Measurements from ENCODE around the gene SOWAHC.

Gene SOWAHC

DNA sequence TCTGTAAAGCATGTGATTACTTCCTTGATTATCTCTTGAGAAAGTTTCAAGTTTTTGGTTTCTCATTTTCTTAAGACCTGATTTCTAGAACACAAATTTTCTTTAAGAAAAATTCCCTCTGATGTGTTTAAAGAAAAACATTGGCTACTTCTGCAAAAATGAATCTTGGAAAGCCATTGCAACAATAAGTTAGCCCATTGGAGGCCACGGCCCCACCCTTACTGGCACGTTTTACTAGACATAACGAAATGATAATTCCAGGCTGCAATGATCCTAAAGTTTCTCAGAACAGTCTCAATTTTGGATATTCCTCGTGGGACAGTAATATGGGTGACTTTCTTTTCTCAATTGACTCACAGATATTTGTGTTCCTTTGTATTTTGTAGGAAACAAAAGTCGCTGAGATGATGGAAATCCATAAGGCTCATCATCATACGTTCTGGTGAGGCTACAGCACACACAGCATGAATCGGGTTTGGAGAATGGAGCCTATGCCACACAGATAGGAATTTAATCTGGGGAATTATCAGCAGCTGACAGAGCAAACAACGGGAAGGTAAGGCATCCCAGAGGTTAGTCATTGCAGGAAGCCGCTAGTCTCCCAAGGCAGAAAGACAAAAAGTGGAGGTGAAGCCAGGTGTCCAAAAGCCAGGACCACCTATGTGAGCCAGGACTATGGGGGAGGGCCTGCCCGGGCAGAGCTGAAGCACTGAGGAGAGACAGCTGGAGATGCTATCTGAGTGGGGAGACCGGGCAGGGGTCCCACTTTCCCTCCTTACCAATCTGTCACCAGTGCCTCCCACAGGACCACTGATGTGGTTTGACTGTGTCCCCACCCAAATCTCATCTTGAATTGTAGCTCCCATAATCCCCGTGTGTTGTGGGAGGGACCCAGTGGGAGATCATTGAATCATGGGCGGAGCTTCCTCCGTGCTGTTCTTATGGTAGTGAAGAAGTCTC is 35.9 kb downstream of the SOWAHC start:
- DNase-seq (ENCODE audit: extremely low read depth, low read depth) = no peak
- TF ChIP-seq, protein P1, sequence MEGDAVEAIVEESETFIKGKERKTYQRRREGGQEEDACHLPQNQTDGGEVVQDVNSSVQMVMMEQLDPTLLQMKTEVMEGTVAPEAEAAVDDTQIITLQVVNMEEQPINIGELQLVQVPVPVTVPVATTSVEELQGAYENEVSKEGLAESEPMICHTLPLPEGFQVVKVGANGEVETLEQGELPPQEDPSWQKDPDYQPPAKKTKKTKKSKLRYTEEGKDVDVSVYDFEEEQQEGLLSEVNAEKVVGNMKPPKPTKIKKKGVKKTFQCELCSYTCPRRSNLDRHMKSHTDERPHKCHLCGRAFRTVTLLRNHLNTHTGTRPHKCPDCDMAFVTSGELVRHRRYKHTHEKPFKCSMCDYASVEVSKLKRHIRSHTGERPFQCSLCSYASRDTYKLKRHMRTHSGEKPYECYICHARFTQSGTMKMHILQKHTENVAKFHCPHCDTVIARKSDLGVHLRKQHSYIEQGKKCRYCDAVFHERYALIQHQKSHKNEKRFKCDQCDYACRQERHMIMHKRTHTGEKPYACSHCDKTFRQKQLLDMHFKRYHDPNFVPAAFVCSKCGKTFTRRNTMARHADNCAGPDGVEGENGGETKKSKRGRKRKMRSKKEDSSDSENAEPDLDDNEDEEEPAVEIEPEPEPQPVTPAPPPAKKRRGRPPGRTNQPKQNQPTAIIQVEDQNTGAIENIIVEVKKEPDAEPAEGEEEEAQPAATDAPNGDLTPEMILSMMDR (IDR thresholded peaks at IDR 0.05; ENCODE audit: low read depth, low read length) = no peak

DNA sequence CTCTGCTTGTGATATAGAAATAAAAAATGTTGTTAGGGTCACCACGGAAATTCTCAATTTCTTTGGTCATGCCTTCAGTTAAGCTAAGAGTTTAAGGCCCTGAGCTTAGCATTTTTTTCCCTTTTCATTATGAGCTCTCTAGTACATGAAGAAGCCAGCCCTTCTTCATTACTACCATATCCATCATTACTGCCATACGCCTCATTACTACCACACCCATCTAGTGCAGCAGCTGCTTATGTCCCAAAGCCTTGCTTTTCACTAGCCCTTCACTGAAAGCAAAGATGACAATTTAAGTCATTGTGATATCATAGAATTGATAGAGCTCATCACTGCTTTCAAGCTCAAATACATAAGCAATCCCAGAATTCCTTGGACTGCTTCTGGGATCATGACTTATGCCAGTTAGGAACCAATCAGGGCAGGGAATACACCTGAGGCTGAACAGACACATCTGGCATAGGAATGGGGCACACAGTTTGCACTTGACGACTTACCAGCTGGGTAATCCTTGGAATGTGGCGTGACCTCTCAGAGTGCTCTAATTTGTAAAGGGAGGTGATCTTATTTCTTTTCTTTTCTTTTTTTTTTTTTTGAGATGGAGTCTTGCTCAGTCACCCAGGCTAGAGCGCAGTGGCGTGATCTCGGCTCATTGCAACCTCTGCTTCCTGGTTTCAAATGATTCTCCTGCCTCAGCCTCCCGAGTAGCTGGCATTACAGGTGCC is 40.3 kb downstream of the SOWAHC start:
- DNase-seq (ENCODE audit: extremely low read depth, low read depth) = no peak
- TF ChIP-seq, protein P1 (IDR thresholded peaks at IDR 0.05; ENCODE audit: low read depth, low read length) = no peak

DNA sequence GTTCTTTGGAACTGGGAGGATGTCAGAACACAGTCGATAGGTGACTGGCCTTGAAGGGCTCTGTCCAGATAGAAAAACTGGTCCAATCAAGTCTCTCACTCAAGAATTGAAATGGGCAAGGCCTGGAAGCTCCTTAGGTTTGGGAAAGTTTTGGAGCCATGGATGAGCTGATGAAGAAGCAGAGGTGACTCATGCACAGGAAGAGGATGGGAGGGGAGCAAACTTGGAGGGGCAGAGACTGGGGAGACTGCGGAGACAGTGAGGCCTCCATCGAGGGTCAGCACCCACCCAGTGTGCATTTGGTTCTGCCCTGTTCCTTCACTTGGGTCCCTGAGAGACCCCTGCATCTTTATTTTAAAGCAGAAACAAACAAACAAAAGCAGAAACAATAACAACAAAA is 41.1 kb downstream of the SOWAHC start:
- TF ChIP-seq, protein P1 (IDR thresholded peaks at IDR 0.05; ENCODE audit: low read depth, low read length) = no peak
- no peak for DNase-seq (ENCODE audit: extremely low read depth, low read depth)

DNA sequence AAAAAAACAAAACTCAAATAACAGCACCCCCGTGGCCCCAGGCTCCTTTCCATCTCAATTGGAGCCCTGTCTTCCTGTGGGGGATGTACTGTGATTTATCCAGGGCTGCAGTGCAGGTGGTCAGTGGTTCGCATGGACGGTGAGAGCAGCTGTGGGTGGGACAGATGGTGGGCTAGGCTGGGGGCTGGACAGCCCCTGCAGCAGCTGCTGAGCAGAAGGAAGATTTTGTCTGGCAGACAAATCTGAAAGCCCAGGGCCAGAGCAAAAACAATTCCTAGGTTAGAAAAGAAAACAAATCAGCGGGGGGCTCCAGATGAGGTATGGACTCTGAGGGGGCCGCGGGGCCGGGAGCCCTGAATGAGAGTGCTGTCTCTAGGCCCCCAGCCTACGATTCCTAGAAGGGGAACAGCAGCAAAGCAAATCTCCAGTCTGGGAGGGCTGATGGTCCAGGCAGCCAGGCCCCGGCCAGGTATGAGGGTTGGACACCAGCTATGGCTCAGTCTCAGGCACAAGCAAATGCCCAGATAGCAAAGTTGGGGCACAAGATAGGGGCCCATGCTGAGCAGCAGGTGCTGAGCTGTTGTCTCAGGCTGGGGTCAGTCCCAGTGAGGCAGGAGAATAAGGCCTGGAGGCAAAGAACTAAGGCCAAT is 45.4 kb downstream of the SOWAHC start:
- TF ChIP-seq, protein P1 (IDR thresholded peaks at IDR 0.05; ENCODE audit: low read depth, low read length) = no peak

DNA sequence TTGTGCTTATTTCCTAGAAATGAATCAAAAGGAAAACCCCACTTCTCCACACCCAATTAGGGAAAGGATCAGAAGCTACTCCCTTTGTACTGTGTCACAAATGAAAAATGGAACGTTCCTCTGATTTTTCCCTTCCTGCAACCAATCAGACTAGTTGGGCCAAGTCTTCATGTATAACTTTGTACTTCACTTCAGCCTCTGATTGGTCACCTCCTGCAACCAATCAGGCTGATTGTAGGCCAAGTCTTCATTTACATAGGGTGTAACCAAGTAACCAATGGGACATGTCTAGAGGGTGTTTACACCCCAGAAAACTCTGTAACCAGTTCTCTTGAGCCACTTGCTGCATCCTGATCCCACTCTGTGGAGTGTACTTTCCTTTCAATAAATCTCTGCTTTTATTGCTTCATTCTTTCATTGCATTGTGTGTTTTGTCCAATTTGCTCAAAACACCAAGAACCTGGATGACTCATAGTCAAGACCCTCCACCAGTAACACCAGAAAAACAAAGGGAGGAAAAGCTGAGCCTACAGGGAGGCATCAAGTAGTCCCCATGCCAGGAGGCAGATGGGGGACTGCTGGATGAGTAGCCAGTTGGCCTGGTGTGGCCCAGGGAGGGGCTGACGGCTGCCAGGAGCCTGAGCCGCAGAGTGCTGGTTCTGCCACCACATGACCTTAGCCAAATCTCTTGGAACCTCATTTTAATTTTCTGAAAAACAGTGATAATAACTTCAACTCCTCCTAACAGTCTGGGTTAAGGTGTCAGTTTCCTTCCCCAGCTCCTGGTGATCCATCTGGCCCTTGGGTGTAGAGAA is 46.1 kb downstream of the SOWAHC start:
- DNase-seq (ENCODE audit: extremely low read depth, low read depth) = no peak

More for the DNA sequence above, 45.4 kb downstream of the SOWAHC start:
- no peak for DNase-seq (ENCODE audit: extremely low read depth, low read depth)

DNA sequence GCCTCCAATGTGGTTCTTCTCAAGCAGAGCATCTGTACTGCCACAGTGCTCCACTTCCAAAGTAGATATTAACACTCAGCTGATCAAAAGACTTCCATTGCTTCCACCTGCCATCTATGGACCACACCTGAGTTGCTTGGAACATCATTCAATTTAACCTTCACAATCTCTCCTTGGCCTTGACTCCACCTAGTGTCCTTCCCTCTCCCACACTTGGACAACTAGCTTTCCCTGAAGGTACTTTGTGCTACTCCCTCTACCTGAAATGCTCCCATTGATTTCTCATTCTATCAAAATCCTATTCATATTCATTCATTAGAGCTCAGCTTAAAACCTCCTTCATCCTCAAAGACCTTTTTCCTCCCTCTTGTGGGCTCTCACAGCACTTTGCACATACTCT is 48.7 kb downstream of the SOWAHC start:
- TF ChIP-seq, protein P1 (IDR thresholded peaks at IDR 0.05; ENCODE audit: low read depth, low read length) = no peak; the same call in 1 of the 2 replicates
- DNase-seq (ENCODE audit: extremely low read depth, low read depth) = no peak

More for the DNA sequence above, 46.1 kb downstream of the SOWAHC start:
- TF ChIP-seq, protein P1 (IDR thresholded peaks at IDR 0.05; ENCODE audit: low read depth, low read length) = no peak

Data from AG09319 (cell line).